Fibroblast of the conjunctiva (primary cell): ENCODE measurements around the gene PYM1.
"Not testable (repeated sequence)": the region's sequence is repeated elsewhere in the genome, so short reads cannot be mapped to it uniquely, and the experiment has no call there.

ENCODE experiments used
- DNase-seq: peaks from one replicate; pipeline ENCODE4 v3.0.0-alpha.2; 2010; ENCODE audit warnings: low read depth

PYM1 gene

DNA sequence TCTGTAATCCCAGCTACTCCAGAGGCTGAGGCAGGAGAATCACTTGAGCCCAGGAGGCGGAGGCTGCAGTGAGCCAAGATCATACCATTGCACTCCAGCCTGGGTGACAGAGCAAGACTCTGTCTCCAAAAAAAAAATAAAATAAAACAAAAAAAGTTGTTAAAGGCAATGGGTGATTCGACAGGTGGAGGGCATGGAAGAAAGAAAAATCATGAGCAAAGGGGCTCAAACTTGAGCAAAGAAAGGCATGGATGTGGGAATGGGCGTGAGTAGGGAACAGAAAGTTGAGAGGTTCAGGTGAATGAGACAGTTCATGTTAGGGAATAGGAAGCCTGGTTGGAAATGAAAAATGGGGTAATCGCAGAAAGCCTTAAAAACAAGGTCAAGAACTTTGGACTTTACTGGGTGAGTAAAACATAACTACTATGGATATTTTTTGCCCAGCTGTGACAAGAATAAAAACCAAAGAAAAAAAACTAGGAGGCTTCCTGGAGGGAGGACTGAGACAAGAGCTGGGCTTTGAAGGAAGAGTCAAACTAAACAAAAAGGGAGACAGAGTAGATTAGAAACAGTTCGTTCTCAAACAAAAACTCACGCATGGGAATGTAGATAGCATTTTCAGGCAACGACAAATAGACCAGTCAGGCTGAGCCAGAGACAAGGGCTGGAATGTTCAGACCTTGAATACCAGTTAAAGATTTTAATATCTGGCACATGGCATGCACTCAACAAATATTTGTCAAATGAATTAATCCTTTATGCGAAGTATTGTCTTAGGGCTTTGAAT, 18.8 kb downstream of the PYM1 start:
- no peak for DNase-seq

- DNase-seq = no peak
Observed at GRCh38 chr12:55906056-55906455, 21.6 kb downstream of the PYM1 start.

DNA sequence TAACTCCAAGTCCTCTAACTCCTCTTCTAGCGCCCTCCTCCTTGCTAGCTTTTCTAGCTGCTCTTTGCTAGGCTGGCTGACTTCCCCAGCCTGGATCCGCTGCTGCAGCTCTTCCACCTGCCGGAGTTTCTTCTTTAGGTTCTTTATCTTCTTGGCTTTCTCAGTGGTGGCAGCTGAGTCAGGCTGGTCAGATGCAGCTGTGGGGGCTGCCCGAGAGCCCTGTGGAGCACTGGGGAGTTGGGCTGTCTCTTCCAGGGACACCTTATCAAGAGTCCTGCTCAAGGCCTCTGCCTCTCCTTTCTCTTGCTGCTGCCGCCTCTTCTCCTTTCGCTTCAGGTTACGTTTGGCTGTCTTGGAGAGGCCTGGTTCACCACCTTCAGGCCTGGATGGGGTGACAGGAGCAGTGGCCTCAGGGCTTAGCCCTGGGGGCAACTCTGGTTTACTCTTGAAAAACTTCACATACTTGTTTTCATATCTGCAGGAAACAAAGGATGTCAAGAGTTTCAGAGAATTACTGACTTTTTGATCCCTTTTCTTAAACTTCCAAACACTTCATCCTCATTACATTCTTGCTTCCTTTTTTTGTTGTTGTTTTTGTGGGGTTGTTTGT, 25.7 kb downstream of the PYM1 start:
- DNase-seq = no peak

- no peak for DNase-seq
Observed at GRCh38 chr12:55899082-55899481, 28.6 kb downstream of the PYM1 start.

DNA sequence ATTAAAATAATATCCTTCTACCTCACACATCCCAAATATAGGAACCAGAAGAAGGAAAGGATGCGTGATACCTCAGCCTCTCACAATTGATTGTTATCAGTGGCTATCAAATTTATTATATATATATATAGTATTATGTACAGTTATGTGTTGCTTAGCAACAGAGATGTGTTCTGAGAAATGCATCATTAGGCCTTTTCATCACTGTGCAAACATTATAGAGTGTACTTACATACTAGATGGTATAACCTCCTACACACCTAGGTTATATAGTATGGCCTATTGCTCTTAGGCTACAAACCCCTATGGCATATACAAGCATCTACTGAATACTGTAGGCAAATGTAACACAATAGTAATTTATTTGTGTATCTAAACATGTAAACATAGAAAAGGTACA, 34.0 kb downstream of the PYM1 start:
- DNase-seq = no peak

DNA sequence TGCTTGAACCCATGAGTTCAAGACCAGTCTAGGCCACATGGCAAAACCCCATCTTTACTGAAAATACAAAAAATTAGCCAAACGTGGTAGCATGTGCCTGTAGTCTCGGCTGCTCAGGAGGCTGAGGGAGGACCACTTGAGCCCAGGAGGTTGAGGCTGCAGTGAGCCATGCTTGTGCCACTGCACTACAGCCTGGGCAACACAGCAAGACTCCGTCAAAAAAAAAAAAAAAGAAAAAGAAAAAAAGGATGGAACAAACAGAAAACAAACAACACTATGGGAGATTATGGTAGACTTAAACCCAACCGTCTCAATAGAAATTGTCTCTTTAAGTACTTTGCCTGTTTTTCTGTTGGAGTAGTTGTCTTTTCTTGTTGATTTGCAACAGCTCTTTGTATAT, 36.4 kb downstream of the PYM1 start:
- no peak for DNase-seq

DNA sequence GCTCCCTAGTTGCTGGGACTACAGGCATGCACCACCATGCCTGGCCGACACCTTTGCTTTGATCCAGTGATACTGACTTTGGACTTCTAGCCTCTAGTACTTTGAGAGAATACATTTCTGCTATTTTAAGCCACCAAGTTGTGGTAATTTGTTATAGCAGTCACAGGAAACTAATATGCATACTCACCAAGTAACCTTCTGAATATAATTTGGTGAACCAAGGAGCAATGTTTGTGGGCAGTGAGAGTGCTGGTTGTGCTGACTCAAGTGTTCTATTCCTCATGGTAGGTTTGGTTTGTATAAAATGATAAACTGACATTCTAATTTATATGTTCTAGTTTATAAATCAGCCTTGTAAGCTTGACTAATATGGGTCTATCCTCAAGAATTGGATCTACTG, 42.6 kb downstream of the PYM1 start:
- no peak for DNase-seq

- no peak for DNase-seq
Observed at GRCh38 chr12:55877824-55878223, 49.9 kb downstream of the PYM1 start.

- no peak for DNase-seq
Observed at GRCh38 chr12:55875704-55876467, 51.8 kb downstream of the PYM1 start.

DNA sequence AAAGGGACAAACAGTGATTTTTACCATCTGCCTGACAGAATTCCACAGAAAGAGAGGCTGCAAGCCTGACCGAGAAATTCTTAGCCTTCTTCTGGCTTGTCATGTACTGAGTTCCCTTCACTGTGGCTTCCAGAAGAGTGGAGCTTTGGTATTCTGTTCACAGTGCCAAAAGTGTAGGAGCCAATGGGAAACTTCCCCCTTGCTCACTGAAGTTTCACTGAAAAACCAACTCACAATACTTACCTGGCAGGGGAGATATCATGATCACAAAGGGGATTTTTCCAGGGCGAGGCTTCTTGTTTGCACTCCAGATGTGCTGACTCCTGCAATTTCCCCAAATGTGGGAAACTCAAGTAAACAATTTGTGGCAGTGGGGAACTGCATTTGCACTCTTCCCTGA, 53.3 kb downstream of the PYM1 start:
- DNase-seq = no peak

DNA sequence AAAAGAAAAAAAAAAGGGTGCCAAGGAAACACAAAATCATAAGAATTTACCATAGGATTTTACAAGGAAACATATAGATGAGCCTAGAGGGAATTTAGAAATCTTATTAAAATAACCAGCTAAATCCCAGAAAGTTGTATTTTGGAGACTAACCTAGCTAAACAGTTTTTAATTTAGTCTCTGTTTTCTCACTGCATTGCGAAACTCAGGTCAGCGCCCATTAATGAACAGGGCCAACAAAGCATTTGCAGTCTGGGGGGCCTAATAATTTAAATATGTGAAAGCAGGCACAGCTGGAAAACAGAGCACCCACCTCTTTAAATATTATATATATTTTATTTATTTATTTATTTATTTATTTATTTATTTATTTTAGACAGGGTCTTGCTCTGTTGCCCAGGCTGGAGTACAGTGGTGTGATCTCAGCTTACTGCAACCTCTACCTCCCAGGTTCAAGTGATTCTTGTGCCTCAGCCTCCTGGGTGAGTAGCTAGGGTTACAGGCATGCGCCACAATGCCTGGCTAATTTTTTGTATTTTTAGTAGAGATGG, 61.2 kb downstream of the PYM1 start:
- DNase-seq = not testable (repeated sequence)

DNA sequence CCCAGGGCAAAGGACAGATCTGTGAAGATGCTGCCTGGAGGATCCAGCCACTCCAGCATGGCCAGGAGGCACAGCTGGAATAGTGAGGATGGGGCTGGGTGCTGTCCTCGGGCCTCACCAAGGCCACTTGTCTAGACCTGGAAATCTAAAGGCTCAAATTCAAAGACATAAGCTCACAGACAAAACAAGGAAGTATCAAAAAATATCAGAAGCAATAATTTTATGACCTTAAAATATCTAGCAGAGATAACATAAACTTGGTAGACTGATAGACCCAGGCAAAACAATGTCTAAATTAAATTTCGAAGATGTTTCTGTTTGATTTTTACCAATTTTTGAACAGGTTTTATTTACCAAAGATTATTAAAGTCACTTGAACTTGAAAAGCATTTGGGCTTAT, 62.4 kb downstream of the PYM1 start:
- no peak for DNase-seq

GRCh38 chr12:55862931-55863330, 64.8 kb downstream of the PYM1 start:
- not testable (repeated sequence) for DNase-seq

DNA sequence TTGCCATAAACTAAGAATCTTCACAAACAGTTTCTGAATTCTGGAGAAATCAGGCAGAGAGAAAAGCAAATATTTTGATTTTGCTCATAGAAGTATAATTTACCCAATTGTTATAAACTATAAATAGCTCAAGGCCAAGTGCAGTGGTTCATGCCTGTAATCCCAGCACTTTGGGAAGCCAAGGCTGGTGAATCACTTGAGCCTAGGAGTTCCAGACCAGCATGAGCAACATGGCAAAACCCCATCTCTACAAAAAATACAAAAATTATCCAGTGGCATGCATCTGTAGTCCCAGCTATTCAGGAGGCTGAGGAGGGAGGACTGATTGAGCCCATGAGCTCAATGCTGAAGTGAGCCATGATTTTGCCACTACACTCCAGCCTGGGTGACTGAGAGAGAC, 65.4 kb downstream of the PYM1 start:
- no peak for DNase-seq

DNA sequence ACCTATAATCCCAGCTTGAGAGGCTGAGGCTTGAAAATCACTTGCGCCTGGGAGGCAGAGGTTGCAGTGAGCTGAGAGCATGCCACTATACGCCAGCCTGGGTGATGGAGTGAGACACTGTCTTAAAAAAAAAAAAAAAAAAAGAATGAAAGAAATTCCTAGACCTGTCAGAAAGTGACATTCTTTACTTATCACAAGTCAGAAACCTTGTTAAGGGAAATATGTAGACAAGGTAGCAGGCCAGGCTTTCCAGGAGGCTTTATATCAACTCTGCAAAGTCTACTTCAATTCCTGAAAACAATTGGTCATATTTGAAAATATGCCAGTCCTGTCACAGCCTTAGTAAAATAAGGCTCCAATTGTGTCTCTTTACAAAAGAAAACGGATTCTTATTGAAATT, 65.8 kb downstream of the PYM1 start:
- DNase-seq = no peak

- DNase-seq = no peak
Observed at GRCh38 chr12:55861396-55861795, 66.3 kb downstream of the PYM1 start.

- DNase-seq = no peak
Observed at GRCh38 chr12:55852740-55853139, 75.0 kb downstream of the PYM1 start.
